Pancreas (tissue), 10 donors: Measurements from ENCODE around the gene RBPJ. TPM values are rescaled to one million over a fixed set of nuclear protein-coding genes. Genes with fewer than 3 reads are reported as not detected.

Experiments
- ATAC-seq, 4 donors: fragments of 200-7000 bp; cut with Tn5 transposase; one replicate each; pipeline versions ENCODE4 v1.8.0 to v1.9.1; 2020; ENCODE audit warnings: mild to moderate bottlenecking in 4 of 4, moderate library complexity in 4 of 4
- DNase-seq, 6 donors: peaks; one replicate each; pipeline ENCODE4 v3.0.0-alpha.2; 2020
- FAIRE-seq: peaks from 2 replicates; lab custom pipeline; 2012; peaks lifted over from hg19 to GRCh38; lab: Jason Lieb, UNC
- H3K27ac ChIP-seq, 4 donors: fragments of 200-600 bp; sonication (generic); 1 replicate in 3 of 4; 2 replicates in 1 of 4; pipeline versions ENCODE4 v1.5.0 to v1.8.0; 2020
- H3K27me3 ChIP-seq, 4 donors: fragments of 200-600 bp; one replicate each; pipeline ENCODE4 v1.8.0; 2021
- H3K36me3 ChIP-seq, 3 donors: fragments of 200-600 bp; sonication (generic) in 1 of 3; one replicate each; pipeline versions ENCODE4 v1.5.0 to v1.8.0; 2020 to 2021
- H3K4me1 ChIP-seq, 3 donors: fragments of 200-600 bp; one replicate each; pipeline ENCODE4 v1.8.0; 2021
- H3K4me3 ChIP-seq, 4 donors: fragments of 200-600 bp; sonication (generic) in 2 of 4; one replicate each; pipeline versions ENCODE4 v1.5.0 to v1.8.0; 2020 to 2021
- H3K9me3 ChIP-seq, 4 donors: fragments of 200-600 bp; one replicate each; pipeline ENCODE4 v1.8.0; 2021
- WGBS, 2 donors: extraction: QIAGEN DNeasy Blood & Tissue Kit; methylation state at CpG; one replicate each; pipeline ENCODE4 v1.1.7; 2013; 5-methylcytosine and 5-hydroxymethylcytosine counted together
- intact Hi-C, 3 donors: fragments of 100-400 bp; cut with DNase I; formaldehyde crosslinking; loops; one replicate each; pipeline versions ENCODE4 v1.11.1 to v1.14.2; 2022
- polyA plus RNA-seq, 2 donors: library from polyadenylated mRNA; stranded (reverse); fragments of 200-250 nt; gene quantifications; one replicate each; pipeline ENCODE4 v1.2.3, GENCODE V29; 2013
- total RNA-seq, 6 donors: library from RNA; stranded (reverse); fragmentation: NEBNext Ultra II Directional in 4 of 6; extraction: Animal tissue kit (Norgen Biotek cat#: 25700) in 4 of 6; gene quantifications; one replicate each; pipeline versions ENCODE4 v1.2.1 to v1.2.4, GENCODE V29; 2021 to 2023
- TF ChIP-seq, protein P1 (sequence below), 4 donors: fragments of 200-600 bp; sonication (generic) in 3 of 4; IDR thresholded peaks; one replicate each; pipeline versions ENCODE4 v1.5.0 to v1.8.0; 2021; ENCODE audit warnings: antibody characterized with exemption in 4 of 4
- donor health status: healthy with polysubstance abuse.
- donor health status: DM: no; HTN: no; CAD: no; lungs with moderate emphysema.
- donor health status: DM: no; HTN: no; CAD: no.
- donor health status: control.
- donor health status: control.
- donor health status: Bipolar disorder and iron deficiency.
- donor health status: DM: yes; HTN: yes; CAD: no.
- donor health status: DM: no; HTN: no; CAD: no.
- donor health status: DM: no; HTN: no; CAD: no.
- donor health status: DM: yes; HTN: yes; CAD: no.

Gene RBPJ
- total and polyA plus RNA-seq, 8 donors = 17.6 to 50.2 (median 24.0) TPM

DNA sequence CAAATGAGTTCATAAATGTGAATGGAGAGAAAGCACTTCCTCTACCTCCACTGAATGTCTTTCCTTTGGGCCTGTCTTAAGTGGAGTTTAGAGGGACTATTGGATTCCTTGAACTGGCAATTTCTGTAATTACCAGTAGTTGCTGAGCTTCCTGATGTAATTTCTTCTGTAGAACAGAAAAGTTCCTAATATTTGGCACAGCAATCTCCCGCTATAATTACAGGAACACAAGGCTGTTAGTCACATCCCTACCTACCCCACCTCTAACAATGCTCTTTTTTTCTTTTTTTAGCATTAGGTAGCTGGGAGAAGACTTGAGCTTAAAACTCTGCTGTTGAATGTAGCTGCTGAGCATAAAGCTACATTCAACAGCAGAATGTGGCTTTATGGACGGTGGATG, 24.8 kb upstream of the RBPJ start:
- WGBS, 2 donors = 80 to 83% methylated on average over 2 of the region's 2 CpGs

DNA sequence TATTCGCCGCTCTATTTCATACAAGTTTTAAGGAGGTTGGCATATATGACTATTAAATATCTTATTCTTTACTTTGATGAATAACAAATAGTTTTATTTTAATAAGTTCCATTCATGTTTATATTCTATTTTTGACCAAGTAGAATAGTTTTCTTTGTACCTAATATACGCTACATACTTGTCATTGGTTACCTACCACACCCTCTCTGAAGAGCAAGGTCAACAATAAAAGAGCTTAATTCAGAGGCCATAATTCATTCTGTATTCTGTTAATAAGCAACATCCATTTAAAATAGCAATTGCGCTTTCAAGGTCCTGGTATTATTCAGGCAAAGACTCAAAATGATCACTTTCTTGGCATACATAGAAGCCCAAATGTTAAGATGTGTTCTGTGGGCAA, 24.3 kb upstream of the RBPJ start:
- TF ChIP-seq, protein P1, sequence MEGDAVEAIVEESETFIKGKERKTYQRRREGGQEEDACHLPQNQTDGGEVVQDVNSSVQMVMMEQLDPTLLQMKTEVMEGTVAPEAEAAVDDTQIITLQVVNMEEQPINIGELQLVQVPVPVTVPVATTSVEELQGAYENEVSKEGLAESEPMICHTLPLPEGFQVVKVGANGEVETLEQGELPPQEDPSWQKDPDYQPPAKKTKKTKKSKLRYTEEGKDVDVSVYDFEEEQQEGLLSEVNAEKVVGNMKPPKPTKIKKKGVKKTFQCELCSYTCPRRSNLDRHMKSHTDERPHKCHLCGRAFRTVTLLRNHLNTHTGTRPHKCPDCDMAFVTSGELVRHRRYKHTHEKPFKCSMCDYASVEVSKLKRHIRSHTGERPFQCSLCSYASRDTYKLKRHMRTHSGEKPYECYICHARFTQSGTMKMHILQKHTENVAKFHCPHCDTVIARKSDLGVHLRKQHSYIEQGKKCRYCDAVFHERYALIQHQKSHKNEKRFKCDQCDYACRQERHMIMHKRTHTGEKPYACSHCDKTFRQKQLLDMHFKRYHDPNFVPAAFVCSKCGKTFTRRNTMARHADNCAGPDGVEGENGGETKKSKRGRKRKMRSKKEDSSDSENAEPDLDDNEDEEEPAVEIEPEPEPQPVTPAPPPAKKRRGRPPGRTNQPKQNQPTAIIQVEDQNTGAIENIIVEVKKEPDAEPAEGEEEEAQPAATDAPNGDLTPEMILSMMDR (IDR thresholded peaks at IDR 0.05) = no peak
- FAIRE-seq (no peak), ATAC-seq (no peak), DNase-seq (no peak)
- WGBS, 2 donors = 78 to 83% methylated on average over 4 of the region's 4 CpGs
- Histone ChIP-seq H3K36me3 (no peaks in the 10 kb centered on the region), H3K27me3 (no peaks in the 10 kb centered on the region), H3K9me3 (no peaks in the 10 kb centered on the region), H3K4me1 (no peaks in the 10 kb centered on the region), H3K27ac (no peak overlapping the region), H3K4me3 (no peak overlapping the region)
- intact Hi-C loops = no loop called here

More for the DNA sequence above, 24.8 kb upstream of the RBPJ start:
- no peak for FAIRE-seq
- no peak for DNase-seq
- TF ChIP-seq, protein P1 (IDR thresholded peaks at IDR 0.05) = no peak
- Histone ChIP-seq H3K4me3 (no peak overlapping the region), H3K27me3 (no peaks in the 10 kb centered on the region), H3K36me3 (no peaks in the 10 kb centered on the region), H3K9me3 (no peaks in the 10 kb centered on the region), H3K27ac (no peak overlapping the region), H3K4me1 (no peaks in the 10 kb centered on the region)
- no peak for ATAC-seq
- intact Hi-C loops = no loop called here

DNA sequence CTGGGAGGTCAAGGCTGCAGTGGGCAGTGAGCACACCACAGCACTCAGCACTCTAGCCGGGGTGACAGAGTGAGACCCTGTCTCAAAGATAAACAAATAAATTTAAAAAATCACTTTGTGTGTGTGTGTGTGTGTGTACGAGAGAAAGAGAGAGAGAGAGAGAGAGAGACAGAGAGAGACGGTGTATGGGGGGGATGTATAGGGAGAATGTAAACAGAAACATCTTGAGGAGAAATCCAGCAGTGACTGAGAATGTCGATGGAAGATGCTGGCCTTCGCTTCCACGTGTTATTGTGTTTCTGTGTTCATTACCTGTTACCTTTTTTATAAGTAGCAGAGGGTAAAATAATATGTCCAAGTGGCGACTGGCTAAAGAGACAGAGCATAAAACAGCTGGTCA, 23.6 kb upstream of the RBPJ start:
- DNase-seq (no peak), FAIRE-seq (no peak), ATAC-seq (no peak)
- intact Hi-C loops = no loop called here
- 89% methylated on average over 7 of the region's 7 CpGs for WGBS, 2 donors
- no peaks in the 10 kb centered on the region for H3K9me3 ChIP-seq
- no peaks in the 10 kb centered on the region for H3K4me1 ChIP-seq
- H3K4me3 ChIP-seq = no peak overlapping the region
- no peaks in the 10 kb centered on the region for H3K36me3 ChIP-seq
- TF ChIP-seq, protein P1 (IDR thresholded peaks at IDR 0.05) = no peak
- no peaks in the 10 kb centered on the region for H3K27me3 ChIP-seq
- H3K27ac ChIP-seq = no peak overlapping the region

DNA sequence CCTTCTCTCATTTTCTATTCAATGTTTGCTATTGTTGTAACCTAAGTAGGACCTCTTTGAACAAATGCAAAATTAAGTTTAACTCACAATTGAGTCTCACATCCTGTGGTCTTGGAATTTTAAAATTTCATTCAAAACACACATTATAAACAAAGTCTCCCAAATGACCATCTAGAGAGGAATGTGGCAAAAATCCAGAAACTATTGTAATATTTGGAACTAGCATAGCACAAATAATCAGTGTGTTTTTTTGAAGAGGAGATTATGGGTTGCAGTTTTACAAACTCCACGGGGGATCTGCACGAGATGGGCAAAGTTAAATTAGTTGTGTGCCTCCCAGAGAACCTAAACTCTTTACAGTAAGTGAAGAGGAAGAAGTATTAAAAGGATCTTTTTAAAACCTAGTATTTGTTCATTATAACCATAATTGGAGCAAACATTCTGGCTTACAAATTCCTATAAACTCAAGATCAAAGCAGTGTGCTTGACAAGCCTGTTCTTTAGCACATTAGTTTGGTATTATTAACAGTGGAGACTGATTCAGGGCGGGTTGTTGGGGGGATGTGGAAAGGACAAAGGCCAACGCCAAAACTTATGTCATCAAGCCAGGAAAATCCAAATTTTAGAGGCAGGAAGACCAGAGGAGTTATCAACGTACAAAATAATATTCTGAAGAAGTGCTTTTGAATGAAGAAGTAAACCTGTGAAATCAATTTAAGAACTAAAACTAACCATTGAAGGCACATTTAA, 22.4 kb upstream of the RBPJ start:
- Histone ChIP-seq H3K4me1 (no peaks in the 10 kb centered on the region), H3K4me3 (no peak overlapping the region), H3K36me3 (no peaks in the 10 kb centered on the region), H3K27ac (no peak overlapping the region), H3K27me3 (no peaks in the 10 kb centered on the region), H3K9me3 (no peaks in the 10 kb centered on the region)
- TF ChIP-seq, protein P1 (IDR thresholded peaks at IDR 0.05) = no peak
- FAIRE-seq (no peak), DNase-seq (no peak), ATAC-seq (no peak)
- 54 to 55% methylated on average over 5 of the region's 5 CpGs for WGBS, 2 donors
- intact Hi-C loops = no loop called here

DNA sequence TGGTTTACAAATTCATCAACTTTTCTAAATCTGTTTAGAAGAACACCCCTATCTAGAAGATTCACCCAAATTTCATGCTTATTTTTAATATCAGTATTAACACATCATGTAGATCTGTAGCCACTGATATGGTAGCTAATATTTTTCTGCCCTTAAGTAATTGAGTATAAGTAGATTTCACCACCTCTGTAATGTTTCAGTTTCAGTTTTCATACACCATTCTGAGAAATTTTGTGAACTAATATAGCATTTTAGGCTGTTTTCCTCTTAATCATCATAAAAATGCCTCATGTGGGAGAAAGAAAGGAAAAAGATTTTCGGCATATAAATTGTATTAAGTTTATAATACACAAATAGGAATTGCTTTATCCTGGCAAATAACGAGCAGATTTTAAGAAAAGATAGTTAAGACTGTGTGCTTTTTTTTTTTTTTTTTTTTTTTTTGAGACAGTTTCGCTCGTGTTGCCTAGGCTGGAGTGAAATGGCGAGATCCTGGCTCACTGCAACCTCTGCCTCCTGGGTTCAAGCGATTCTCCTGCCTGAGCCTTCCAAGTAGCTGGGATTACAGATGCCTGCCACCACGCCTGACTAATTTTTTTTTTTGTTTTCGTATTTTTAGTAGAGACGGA, 21.4 kb upstream of the RBPJ start:
- H3K27me3 ChIP-seq = no peaks in the 10 kb centered on the region
- no peak overlapping the region for H3K27ac ChIP-seq
- no peak for FAIRE-seq
- H3K36me3 ChIP-seq = no peaks in the 10 kb centered on the region
- 87 to 89% methylated on average over 9 of the region's 9 CpGs for WGBS, 2 donors
- TF ChIP-seq, protein P1 (IDR thresholded peaks at IDR 0.05) = no peak
- no peak overlapping the region for H3K4me3 ChIP-seq
- H3K4me1 ChIP-seq = no peaks in the 10 kb centered on the region
- no peaks in the 10 kb centered on the region for H3K9me3 ChIP-seq
- DNase-seq = no peak
- intact Hi-C loops = no loop called here
- no peak for ATAC-seq
